Hippocampal formation (tissue), 2 donors: ENCODE data around the gene EVC2.
"Not testable (repeated sequence)": the region's sequence is repeated elsewhere in the genome, so short reads cannot be mapped to it uniquely, and the experiment has no call there.

Experiments used
- DNase-seq, 2 donors: peaks; one replicate each; lab custom pipeline; 2025; lab: John Stamatoyannopoulos, UW

Gene EVC2

DNA sequence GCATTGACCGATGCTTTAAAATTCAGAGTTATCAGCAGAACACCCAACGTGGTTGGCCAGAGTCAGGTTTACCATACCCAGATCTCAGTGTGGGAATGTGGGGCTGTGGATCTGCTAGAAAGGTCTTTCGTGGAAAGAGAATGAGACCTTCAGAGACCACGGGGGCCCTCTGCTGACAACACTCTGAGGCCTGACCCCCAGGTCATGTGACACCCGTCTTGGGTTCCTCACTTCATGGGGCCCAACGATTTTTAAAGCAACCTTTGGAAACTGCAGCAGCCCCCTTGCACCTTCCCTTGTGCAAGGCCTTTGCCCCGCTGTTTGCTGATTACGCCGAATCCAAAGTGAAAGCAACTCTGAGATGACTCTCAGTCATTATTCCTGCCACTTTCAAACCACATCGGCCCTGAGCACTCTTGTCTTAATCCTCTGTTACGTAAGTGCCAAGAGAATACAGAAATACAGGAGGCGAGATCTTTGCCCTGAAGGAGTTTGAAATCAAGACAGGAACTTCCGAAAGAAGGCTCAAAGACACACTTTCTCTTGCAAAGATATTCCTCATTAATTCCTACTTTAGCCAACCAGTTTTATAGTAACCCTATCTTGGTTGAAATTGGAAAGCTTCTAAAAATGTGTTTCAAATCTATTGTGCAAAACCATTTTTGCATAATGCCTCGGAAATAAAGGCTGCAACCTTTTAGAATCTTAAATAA is 88.3 kb downstream of the EVC2 start:
- DNase-seq: no peak

DNA sequence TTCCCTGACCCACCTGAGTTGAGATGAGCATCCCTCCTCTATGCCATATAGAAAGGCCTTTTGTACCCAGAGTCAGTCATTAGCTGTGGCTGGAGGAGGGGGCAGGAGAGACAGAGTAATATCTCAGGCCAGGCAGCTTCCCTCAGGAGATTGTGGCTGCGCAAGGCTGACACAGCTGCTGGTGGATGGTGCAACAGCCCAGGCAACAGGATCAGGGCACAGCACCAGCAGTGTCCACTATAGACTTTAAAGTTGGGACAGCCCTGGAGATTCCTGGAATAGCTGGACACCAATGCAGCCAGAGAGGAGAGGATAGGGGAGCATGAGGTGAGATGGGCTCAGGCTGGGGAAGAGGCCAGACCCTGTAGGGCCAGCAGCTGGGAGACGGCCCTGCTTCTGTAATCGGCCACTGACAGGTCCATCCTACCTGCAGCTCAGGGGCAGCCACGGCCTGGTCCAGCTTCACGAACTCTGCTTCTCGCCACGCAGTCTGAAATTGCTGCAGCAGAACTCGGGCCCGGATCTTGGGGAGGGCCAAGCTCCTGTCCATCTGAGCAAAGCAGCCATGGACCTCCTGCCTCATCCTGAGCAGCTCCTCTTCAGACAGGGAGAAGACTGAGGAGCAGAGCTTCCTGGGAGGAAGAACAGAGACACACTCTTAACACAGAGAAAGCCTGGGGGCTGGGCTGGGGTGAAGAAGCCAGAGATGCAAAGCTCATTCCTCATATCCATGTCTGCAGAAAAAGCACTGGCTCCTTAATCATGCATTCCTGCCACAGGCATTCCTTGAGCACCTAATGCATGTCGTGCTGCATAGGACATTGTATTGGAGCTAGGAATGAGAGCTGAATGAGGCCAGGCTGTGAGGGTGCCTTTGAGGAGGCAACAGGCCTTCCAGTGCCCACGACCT is 90.1 kb downstream of the EVC2 start:
- DNase-seq: no peak

DNA sequence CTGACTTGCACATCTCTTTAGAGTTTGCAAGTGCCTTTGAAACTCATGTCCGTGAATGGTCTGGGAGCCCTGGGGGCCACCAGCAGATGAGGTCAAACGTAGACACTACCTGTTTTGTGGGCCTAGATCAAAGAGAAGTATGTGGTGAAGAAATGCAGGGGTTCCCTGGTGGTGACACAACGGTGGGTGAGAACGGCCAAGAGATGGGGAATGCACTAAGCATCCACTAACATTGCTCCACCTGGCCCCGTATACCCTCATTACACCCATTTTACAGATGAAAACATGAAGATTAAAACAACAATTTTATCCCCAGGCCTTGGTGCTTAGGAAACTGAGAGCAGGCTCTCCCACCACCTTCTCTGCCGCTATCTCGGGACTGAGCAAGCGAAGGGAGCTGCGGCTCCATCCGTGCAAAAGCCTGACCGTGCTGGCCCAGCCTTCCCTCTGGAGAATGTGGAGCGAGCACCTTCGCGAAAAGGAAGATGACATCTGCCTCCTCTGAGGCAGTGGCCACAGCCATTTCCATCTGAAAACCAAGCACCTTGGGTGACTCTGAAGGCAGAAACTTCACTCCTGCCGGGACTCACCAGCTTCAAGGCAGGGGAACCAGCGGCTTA is 91.9 kb downstream of the EVC2 start:
- DNase-seq: no peak

DNA sequence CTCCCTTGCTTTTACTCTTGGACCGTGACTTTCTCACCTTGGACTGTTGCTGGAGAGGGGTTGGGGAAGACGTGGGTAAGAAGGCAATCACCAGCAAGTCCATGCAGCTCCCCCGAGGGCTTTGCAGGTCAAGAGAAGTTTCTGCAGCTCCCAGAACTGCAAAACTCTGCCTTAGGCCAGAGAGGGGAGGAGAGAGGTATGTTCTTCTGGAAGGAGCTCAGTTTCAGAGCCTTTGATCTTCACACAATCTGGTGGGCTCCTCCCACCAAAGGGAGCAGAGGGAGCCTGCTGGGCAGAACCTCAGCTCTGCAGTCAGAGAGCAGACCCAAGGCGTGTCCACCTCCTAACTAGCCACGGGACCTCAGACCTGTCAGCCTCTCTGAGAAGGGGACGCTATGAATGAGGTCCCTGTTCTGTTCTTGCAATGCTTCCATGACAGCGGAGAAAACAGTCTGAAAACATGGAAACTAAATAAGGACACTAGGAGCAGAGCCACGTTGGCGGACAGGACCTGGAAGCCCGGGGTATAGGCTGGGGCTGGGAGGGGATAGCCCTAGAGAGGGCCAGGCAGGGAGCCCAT is 92.8 kb downstream of the EVC2 start:
- no peak for DNase-seq

DNA sequence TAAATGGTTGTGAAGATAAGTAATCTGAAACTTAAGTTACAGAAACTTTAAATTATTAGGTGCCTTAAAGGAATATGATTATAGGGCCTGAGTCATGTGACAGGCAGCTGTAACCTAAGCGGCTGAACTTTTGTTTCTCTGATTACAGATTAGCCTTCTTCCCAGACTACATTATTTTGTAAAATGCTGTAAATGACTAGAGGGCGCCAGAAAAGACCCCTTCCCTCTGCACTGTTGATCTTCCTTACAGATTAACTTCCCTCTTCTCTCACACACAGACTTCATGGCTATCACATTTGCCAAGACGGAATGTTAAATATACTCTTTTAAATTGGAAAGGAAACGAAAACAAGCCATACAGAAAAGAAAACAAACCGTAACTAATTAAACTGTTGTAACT is 96.6 kb downstream of the EVC2 start:
- no peak for DNase-seq

DNA sequence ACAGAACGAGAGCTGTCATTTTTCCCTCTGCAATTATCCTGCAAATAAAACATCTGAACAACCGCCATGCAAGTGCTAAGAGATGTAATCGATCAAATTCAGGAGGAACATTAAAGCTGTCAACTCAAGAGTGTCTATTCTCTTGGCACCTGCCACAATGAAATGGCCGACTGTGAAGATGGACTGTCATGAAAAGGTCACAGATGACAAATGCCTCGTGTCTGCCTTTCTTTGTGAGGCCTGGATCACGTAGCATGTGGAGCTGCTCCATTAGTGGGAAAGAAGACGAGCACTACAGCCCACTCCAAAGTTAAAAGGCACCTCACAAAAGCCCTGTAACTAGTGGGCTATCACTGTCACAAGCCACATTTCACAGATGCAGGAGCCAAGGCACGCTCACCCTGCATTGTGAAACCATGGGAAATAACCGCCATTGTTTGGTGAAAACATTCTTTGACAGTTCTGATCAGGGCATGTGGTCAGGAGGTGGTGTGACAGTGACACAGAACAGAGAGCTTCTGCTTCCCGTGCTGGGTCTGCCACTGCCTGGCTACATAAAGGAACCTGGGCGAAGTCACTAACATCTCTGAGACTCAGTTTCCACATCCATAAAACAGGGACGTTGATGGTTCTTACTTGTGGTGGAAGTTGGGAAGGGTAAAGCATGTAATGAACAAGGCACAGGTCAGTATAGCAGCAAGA is 98.9 kb downstream of the EVC2 start:
- no peak for DNase-seq

DNA sequence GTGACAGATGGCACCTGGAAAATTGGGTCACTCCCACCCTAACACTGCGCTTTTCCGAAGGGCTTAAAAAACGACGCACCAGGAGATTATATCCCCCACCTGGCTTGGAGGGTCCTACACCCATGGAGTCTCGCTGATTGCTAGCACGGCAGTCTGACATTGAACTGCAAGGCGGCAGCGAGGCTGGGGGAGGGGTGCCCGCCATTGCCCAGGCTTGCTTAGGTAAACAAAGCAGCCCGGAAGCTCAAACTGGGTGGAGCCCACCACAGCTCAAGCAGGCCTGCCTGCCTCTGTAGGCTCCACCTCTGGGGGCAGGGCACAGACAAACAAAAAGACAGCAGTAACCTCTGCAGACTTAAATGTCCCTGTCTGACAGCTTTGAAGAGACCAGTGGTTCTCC is 114.5 kb downstream of the EVC2 start:
- DNase-seq: not testable (repeated sequence)

DNA sequence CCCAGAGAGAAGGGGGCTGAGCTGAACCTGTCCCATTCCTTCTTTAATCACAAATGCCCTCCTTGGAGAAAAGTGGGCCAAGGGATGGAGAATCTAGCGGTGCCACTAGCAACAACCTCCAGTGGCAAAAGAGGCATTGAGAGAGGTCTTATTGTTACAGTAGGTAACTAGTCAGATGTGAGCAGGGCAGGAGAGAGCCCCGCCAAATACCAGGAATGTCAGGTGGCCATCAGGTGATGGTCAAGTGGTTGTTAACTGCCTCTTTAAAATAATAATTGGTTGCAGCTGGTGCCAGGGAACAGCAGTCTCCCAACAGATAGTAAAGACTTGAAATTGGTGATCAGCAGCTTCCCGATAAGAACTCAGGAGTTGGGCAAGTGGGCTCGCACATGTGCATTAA is 116.1 kb downstream of the EVC2 start:
- DNase-seq: no peak

DNA sequence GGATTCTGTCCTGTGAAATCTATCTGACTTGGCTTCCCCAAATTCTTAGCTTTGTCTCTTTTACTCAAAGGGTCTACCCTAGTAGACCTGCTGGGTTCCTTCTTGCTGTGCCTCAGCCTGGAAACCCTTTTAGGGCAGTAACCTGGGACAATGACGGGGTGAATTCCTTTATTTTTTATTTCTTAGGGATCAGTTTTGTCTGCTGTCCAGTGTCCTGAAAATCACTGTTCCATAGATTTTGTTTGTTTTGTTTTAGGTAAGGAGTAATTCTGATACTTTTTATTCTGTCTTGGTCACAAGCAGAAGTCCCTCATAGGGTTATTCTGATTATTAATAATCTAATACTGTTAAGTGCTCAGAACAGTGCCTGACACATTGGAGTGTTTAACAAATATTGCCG is 118.9 kb downstream of the EVC2 start:
- no peak for DNase-seq

DNA sequence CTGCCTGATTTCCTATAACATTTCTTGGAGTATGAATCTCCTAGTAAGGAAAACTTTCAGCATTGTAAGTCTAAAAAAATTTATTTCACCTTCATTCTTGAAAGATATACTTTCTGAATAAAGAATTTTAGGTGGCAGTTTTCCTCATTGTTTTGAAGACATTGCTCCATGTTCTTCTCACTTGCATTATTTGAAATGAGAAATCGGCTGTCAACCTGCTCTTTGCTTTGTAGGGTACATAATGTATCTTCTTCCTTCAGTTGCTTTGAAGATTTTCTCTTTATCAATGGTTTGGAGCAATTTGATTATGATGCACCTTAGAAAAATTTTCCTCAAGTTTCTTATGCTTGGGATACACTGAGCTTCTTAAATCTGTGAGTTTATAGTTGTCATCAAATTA is 120.3 kb downstream of the EVC2 start:
- DNase-seq: no peak

DNA sequence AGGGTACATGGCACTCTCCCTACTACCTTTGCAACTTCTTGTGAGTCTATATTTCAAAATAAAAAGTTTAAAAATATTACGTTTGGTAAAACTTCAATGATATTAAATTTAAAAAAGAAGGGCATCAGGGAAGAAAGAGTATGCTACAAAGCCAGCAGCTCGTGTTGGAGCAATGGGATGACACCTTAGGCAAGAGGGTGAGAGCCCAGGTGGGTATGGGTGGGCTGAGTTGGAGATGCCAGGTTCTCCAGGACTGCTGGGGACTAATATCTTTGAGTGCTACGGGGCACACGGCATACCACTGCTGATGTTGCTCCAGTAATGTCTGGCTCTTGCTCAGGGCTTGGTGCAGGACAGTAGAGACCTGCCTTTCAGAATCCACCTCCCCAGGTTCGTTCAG is 132.4 kb downstream of the EVC2 start:
- no peak for DNase-seq

DNA sequence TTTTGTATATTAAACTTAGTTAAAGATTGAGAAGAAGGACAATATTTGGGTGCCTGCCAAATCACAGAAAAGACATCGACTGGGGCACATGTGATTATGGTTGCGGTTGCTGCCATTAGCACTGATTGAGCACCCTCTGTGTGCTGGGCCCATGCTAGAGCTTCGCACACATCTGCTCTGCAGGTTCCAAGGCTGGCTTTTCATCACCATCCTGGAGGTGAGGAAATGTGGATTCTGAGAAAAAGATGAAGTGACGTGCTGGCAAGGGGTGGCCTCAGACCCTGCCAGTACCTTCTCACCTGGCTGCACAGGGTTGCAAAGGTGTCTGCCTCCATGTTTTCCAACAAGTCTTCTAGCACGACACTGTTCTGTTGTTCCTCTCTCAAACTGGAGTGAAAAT is 134.0 kb downstream of the EVC2 start:
- DNase-seq: no peak

DNA sequence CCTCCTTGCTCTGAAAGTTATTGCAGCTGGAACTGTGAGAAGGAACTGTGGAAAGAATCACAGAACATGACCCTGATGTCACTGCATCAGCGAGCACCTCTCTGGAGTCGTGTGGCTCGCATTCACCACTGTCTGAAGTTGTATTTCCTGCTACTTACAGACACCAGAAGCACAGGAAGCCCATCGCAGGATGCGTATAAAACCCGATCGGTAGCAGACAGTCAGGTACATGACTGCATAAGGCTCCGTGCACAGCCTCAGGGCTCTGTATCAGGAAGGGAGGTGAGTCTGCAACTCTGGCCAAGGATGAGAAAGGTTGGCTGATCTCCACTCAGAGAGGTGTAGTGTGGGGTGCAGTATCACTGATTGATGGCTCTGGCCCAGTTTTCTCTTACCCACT is 134.4 kb downstream of the EVC2 start:
- no peak for DNase-seq

DNA sequence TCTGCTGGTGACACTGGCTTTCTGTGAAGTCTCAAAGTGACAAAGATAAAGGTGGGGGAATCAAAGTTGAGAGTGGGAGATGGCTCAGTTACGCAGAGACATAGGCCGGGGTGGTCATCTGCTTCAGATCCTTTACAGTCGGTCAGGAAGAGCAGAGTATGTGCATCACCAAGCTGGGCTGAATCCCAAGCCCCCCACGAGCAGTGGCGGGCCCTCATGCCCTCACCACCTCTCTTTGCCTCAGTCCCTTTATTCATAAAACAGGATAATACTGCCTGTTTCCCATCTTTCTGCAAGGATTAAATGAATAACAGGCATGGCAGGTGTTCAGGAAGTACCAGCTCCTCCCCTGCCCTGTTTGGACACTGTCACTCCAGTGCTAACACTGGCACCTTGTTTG is 135.6 kb downstream of the EVC2 start:
- no peak for DNase-seq

DNA sequence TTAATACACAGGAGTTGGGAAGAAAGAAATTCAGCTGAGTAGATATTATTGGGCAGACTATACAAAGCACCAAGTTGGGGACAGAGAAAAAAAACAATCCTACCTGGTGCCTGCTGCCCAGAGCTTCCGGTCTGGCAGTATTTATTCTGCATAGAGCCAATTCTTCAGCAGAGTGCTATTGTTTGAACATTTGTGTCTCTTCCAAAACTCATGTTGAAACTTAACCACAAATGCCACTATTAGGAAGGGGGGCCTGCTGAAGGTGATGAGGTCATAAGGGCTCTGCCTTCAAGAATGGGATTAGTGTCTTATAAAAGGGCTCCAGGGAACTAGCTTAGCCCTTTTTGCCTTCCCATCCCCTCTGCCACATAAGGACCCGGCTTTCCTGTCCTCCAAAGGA is 136.2 kb downstream of the EVC2 start:
- DNase-seq: no peak

DNA sequence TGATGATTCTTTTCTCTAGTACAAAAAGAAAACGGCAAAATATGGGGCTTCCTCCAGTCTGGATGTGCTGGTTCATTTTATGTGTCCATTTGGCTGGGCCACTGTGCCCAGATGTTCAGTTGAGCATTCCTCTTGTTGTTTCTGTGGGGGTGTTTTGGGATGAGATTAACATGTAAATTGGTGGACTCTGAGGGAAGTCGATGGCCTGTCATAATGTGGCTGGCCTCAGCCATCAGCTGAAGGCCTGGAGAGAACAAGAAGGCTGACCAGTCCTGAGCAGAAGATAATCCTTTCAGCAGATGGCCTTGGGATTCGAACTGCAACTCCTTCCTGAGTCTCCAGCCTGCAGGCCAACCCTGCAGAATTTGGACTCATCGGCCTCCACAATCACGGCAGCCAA is 136.7 kb downstream of the EVC2 start:
- DNase-seq: no peak

DNA sequence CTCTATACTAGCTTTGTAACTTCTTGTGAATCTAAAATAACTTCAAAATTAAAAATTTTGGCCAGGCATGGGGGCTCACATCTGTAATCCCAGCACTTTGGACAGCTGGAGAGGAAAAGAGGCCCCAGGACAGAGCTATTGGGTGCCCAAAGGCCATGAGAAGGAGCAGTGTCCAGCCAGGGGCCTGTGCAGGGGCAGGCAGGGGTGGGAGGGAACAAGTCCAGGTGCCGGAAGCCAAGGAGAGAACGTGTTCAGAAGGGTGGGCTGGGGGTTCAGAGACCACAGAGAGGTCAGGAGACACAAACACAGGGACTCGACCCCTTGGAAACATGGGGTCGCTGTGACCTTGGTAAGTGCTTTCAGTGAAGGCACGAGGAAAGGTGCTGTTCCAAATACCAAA is 138.9 kb downstream of the EVC2 start:
- no peak for DNase-seq

DNA sequence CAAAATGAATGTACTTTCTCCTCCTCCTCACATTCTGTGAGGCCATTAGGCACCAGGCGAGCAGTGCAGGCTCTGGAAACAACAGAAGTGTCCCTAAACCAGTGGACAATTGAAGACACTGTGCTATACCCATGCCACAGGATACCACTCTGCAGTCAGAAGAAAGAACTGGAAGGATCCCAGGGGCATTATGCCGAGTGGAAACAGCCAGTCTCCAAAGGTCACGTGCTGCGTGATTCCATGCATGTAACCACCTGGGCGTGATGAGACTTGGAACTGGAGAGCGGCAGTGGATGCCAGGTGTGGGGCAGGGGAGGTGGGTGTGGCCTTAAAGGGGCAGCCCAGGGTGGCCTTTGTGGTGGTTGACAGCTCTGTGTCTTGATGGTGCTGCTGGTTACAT is 139.4 kb downstream of the EVC2 start:
- no peak for DNase-seq

DNA sequence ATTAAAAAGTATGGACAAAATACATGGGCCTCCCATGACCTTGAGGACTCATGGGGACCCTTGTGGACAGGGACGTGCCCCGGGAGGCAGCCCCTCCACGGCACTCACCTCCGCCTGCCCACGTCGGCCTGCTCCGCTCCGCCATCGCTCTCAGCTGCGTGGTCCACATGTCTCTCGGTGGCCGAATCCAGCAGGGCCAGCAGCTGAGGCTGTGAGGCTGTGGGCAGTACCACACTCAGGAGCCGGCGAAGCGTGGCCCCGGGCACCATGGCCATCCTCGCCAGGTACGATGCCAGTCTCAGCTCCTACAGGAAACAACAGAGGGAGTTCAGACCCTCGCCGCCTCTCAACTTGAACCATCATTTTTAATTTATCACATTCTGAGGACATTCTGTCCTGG is 140.0 kb downstream of the EVC2 start:
- no peak for DNase-seq

DNA sequence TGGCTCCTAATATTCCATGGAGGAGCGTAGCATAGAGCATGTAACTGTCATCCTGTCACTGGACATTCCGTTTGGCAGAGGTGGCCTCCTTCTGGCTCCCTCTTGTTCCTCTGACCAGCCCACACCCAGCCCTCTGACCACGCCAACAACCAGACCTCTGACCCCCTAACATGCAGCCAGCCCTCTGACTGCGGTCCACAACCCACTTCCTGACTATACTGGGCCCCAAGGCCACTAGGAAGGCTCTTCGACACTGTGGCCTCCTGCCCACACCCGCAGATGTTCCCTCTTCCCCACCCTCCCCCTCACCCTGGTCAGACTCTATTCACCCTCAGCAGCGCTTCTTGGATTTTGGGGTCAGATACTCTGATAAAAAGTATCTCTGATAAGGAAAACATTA is 141.4 kb downstream of the EVC2 start:
- no peak for DNase-seq

DNA sequence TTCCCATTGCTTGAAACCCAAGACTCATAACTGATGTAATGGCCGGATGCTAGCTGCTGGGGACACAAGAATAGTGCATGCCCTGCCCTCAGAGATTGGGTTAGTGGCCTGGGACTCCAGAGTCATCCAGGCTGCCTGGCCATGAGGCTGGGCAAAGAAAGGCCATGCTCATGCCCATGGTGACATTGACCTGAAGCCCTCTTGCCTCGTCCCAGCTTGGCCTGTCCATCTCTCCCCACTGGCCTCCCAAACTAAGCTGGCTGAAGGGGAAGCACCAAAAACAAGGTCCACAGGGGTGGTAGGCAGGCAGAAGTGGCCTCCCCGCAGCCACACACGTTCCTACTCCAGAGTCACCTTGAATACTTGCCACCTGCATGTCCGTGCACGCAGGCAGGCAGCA is 141.8 kb downstream of the EVC2 start:
- DNase-seq: no peak

DNA sequence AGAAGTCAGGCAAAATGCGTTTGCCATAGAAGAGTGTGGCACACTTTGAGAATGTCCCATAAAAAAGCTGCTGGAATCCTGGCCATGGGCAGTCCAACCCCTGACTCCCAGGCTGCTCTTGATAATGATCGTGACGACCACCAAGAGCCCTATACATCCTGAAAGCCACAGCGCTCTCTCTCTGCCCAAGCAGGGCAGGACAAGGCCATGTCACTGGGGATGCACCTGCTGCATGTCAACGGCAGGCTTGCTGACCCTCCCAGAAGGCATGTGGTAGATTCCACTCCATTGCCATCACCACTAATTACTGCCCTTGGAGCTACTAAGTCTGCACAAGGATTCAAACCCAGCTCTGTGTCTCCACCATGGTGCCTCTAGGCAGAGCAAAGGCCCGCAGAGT is 144.5 kb downstream of the EVC2 start:
- no peak for DNase-seq
